Muscle of back (tissue), 11 donors: ENCODE results near the gene SYK. TPM values are rescaled to one million over a fixed set of nuclear protein-coding genes. Genes with fewer than 3 reads are reported as not detected.
"Not testable (repeated sequence)": the region's sequence is repeated elsewhere in the genome, so short reads cannot be mapped to it uniquely, and the experiment has no call there.

Source experiments
- DNase-seq, 3 donors: peaks; one replicate each; pipeline versions ENCODE4 v3.0.0 to v3.0.0-alpha.2; 2013
- polyA plus RNA-seq, 10 donors: library from polyadenylated mRNA; unstranded; fragments of 120-200 nt; gene quantifications; one replicate each; pipeline ENCODE4 v1.2.1, GENCODE V29; 2013; ENCODE audit not compliant: insufficient read length in 10 of 10

Gene SYK
- polyA plus RNA-seq, 10 donors = 2.9 to 5.6 (median 3.3) TPM

- DNase-seq = no peak
Measured at GRCh38 chr9:90880066-90880465, 78.4 kb downstream of the SYK start.

GRCh38 chr9:90880669-90881068, 79.0 kb downstream of the SYK start:
- DNase-seq = no peak

GRCh38 chr9:90881648-90882047, 80.0 kb downstream of the SYK start:
- no peak for DNase-seq

- DNase-seq = no peak
Measured at GRCh38 chr9:90882991-90883600, 81.5 kb downstream of the SYK start.

DNA sequence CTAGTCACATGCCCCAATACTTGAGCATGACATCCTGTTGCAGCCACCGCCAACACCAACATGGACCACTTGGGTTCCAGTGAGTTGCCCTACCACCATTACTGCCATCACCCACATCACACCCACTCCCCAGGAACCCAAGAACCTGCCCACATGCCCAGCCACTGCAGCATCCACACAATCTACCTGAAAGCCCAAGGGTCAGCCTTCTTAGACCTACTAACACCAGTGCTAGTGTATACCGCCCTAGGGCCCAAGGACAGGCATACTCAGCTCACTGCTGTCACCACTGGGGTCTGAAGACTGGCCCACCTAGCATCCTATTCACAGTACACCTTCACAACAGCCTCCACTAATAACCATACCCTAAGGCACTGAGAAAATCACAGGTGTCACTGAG, 82.0 kb downstream of the SYK start:
- DNase-seq = no peak

DNA sequence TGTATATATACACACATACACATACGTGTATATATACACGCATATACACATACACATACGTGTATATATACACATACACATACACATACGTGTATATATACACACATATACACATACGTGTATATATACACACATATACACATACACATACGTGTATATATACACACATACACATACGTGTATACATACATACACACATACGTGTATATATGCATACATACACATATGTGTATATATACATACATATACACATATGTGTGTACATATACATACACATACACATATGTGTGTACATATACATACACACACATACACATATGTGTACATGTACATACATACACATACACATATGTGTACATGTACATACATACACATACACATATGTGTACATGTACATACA, 82.6 kb downstream of the SYK start:
- no peak for DNase-seq

GRCh38 chr9:90886868-90887267, 85.2 kb downstream of the SYK start:
- DNase-seq = not testable (repeated sequence)

GRCh38 chr9:90888941-90889340, 87.3 kb downstream of the SYK start:
- DNase-seq = no peak

DNA sequence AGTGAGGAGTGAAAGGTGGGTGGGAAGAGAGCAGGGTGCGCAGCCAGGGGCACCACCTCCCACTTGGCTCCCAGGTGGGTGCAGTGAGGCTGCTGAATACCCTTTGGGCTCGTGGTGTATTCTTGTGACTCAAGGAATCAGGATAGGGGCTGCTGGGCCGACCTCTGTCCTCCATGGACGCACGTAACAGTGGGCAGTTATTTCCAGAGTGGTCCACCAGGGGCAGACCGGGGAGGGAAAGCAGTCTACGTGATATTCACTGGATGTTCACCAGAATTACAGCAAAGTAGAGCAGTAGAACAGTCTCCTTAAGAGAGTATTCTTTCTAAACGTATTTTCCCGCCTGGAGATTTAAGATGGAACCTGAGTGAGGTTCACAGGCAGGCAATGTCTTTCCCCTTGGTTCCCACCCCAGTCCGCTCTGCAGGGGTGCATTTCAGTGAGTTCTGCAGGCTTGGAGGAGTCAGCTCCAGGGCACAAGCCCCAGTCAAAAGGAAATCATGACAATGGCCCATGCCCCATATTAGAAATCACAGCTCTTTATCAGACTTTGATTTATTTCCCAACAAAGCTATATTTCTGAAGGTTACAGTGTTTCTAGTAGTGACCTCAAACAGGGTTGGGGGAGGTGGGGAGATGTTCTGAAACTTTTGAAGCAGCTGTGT, 88.7 kb downstream of the SYK start:
- DNase-seq = no peak

GRCh38 chr9:90891308-90892040, 89.9 kb downstream of the SYK start:
- no peak for DNase-seq

- no peak for DNase-seq
Measured at GRCh38 chr9:90892918-90893317, 91.3 kb downstream of the SYK start.

DNA sequence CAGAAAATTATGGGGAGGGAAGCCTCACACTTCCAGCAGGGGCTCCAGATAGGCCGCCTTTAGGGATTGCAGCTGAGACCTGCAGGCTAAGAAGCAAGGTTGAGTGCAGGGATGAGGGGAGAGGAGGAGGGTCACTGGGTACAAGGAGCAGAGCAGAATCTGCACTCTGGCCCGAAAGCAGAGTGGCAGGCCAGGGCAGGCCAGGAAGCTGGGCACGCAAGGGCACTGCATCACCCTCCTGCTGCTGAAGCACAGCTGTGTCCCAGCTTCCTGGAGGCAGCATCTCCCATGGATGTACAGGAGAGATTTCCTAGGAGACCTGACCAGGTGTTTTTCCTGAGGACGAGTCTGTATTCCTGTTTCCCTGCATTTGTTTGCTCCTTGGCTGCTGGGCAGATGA, 92.1 kb downstream of the SYK start:
- DNase-seq = no peak

- no peak for DNase-seq
Measured at GRCh38 chr9:90894986-90895687, 93.5 kb downstream of the SYK start.

DNA sequence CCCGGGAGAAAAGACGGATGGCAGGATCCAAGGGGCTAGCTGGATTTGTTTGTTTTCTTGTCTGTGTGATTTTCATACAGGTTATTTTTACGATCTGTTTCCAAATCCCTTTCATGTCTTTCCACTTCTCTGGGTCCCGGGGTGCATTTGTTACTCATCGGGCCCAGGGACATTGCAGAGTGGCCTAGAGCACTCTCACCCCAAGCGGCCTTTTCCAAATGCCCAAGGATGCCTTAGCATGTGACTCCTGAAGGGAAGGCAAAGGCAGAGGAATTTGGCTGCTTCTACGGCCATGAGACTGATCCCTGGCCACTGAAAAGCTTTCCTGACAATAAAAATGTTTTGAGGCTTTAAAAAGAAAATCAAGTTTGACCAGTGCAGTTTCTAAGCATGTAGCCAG, 94.2 kb downstream of the SYK start:
- no peak for DNase-seq

- DNase-seq = no peak
Measured at GRCh38 chr9:90896231-90896630, 94.6 kb downstream of the SYK start.

DNA sequence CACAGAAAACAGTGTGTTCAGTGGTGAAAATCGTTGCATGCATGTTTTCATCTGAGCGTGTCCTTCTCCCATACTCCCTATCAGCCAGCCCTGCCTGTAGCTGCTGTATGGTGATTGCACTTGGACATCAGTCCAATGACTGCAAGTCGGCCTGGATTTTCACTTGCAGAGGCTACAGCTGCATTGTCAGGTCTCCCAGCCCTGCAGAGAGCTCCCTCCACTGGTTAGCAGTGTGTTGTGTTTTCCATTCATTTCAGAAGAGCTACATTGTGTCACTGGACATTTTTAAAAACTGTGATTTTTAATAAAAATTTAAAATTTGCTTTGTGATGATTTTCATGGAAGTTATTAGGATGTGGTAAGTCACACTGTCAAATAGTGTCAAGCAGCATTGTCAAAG, 96.6 kb downstream of the SYK start:
- peak in 1 of 3 donors; percentile 17 for DNase-seq

DNA sequence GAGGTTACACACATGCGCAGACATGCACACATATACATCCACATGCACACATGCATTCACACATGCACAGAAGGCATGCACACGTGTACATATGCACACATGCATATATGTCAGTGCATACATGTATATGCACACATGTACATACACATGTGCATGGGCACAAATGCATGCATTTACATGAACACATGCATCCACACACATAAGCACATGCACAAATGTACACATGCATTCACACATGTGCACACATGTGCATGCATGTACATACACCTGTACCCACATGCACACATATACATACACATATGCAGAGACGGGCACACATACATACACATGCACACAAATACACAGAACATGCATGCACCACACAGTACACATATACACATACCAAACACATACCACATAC, 97.7 kb downstream of the SYK start:
- no peak for DNase-seq

GRCh38 chr9:90900130-90900529, 98.5 kb downstream of the SYK start:
- DNase-seq = peak in 1 of 3 donors; percentile 38

- DNase-seq = no peak
Measured at GRCh38 chr9:90901933-90902332, 100.3 kb downstream of the SYK start.

- DNase-seq = no peak
Measured at GRCh38 chr9:90903766-90904424, 102.3 kb downstream of the SYK start.

GRCh38 chr9:90904706-90905478, 103.3 kb downstream of the SYK start:
- DNase-seq = no peak
